ENCODE results near the gene TMEM132C. TPM values are rescaled to one million over a fixed set of nuclear protein-coding genes. Genes with fewer than 3 reads are reported as not detected.

The TMEM132C gene
- total RNA-seq, 3 donors from 2014 or later (not counting 1 experiment from before 2014, with no cell fraction given): 0.08 to 0.41 TPM; not detected in 1

DNA sequence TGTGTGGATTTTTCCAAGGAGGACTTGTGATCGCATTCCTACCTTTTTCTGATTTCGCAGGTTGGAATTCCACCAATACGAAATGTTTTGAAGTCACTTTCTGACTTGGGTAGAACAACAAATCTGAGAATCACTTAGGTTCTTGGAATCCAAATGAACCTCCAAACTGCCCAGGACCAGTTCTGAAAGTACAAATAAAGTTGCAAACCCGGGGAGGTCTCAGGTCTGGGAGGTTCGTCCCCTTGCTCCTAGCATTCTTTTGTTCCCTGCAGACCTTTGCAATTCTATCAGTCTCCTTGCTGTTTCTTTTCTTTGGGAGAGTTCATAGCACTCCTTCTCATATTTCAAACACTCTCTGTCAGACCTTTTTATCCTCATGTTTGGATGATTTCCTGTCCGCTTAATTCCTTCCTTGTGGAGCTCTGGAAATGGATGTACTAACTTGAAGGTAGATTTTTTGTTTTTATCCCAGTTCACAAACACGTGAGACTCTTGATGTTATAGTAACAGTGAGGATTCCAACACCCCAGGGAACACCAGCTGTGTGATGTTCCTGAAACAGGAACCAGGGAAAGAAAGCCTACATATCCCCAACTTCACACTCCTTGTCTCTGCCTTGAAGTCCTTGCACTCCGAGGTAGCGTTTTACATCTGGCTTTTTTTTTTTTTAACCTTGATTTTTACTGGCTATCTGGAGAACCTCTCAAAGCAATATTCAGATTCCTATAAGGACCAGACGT, 70.6 kb downstream of the TMEM132C start:
- no peak for DNase-seq
- H3K27me3 Mint-ChIP-seq (ENCODE audit: low read depth in 2 of 2): peaks cover 18 to 28% of the 10 kb centered on the region in 2 donors
- no peak overlapping the region for H3K27ac ChIP-seq (ENCODE audit: low read length)
- H3K36me3 ChIP-seq (ENCODE audit: control insufficient read depth, insufficient read depth, low read length): no peaks in the 10 kb centered on the region
- no peaks in the 10 kb centered on the region for H3K9me3 Mint-ChIP-seq
- TF ChIP-seq, protein P1, sequence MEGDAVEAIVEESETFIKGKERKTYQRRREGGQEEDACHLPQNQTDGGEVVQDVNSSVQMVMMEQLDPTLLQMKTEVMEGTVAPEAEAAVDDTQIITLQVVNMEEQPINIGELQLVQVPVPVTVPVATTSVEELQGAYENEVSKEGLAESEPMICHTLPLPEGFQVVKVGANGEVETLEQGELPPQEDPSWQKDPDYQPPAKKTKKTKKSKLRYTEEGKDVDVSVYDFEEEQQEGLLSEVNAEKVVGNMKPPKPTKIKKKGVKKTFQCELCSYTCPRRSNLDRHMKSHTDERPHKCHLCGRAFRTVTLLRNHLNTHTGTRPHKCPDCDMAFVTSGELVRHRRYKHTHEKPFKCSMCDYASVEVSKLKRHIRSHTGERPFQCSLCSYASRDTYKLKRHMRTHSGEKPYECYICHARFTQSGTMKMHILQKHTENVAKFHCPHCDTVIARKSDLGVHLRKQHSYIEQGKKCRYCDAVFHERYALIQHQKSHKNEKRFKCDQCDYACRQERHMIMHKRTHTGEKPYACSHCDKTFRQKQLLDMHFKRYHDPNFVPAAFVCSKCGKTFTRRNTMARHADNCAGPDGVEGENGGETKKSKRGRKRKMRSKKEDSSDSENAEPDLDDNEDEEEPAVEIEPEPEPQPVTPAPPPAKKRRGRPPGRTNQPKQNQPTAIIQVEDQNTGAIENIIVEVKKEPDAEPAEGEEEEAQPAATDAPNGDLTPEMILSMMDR (IDR thresholded peaks at IDR 0.05): no peak
- no peak overlapping the region for H3K4me3 ChIP-seq (ENCODE audit: low read length)
- no peaks in the 10 kb centered on the region for H3K4me1 Mint-ChIP-seq
- no peaks in the 10 kb centered on the region for H3K9me3 ChIP-seq (ENCODE audit: control insufficient read depth, insufficient read depth, low read length)
- intact Hi-C loops (cut with micrococcal nuclease): no loop called here
- 29% methylated on average over 8 of the region's 10 CpGs for WGBS (ENCODE audit: insufficient coverage)
- H3K36me3 Mint-ChIP-seq: no peaks in the 10 kb centered on the region
- H3K4me3 Mint-ChIP-seq: no peak overlapping the region
- no peak overlapping the region for H3K27ac Mint-ChIP-seq
- no peak for ATAC-seq
- H3K27me3 ChIP-seq (ENCODE audit: control insufficient read depth, insufficient read depth, low read length): no peaks in the 10 kb centered on the region
- H3K4me1 ChIP-seq (ENCODE audit: control insufficient read depth, insufficient read depth, low read length): no peaks in the 10 kb centered on the region

DNA sequence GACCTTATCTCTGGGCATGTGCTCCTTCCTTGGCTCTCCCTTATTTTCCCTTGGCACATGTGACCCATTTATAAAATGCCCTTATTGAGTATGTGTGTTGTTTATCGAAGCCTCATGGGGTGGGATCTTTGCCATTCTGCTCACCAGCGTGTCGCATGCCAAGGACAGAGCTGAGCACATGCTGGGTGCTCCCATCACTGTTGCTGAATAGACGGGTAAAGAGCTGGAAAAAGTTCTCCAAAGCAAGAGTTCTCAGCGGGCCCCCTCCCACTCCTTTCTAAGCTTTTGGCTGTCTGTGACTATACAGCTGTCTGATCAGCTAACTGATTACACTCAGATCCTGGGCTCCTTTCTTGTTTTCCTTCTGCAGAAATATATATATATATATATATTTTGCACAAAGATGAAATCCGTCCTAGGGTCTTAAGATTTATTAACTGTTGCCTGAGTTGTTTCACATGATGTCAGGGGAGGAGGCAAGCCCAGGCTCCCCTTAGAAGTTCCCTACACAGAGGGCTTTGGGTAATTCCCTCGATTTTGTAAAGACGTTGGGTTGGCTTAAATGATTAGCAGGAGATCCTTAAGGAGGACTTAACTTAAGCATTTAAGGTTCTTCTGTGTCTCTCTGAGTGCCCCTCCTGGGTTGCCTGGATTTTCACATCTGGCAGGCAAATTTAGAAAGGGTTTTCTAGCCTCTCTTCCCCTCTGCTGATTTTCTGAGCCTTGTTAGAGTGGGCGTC, 71.6 kb downstream of the TMEM132C start:
- Mint-ChIP-seq H3K4me1 (no peaks in the 10 kb centered on the region), H3K27me3 (ENCODE audit: low read depth in 2 of 2) (peaks cover 18 to 28% of the 10 kb centered on the region in 2 donors), H3K4me3 (no peak overlapping the region), H3K9me3 (no peaks in the 10 kb centered on the region), H3K36me3 (no peaks in the 10 kb centered on the region), H3K27ac (no peak overlapping the region)
- Histone ChIP-seq H3K36me3 (ENCODE audit: control insufficient read depth, insufficient read depth, low read length) (no peaks in the 10 kb centered on the region), H3K9me3 (ENCODE audit: control insufficient read depth, insufficient read depth, low read length) (no peaks in the 10 kb centered on the region), H3K4me3 (ENCODE audit: low read length) (no peak overlapping the region), H3K4me1 (ENCODE audit: control insufficient read depth, insufficient read depth, low read length) (no peaks in the 10 kb centered on the region), H3K27me3 (ENCODE audit: control insufficient read depth, insufficient read depth, low read length) (no peaks in the 10 kb centered on the region), H3K27ac (ENCODE audit: low read length) (no peak overlapping the region)
- intact Hi-C loops (cut with micrococcal nuclease): no loop called here
- DNase-seq (no peak), ATAC-seq (no peak)
- TF ChIP-seq, protein P1 (IDR thresholded peaks at IDR 0.05): no peak
- 22% methylated on average over 8 of the region's 9 CpGs for WGBS (ENCODE audit: insufficient coverage)

DNA sequence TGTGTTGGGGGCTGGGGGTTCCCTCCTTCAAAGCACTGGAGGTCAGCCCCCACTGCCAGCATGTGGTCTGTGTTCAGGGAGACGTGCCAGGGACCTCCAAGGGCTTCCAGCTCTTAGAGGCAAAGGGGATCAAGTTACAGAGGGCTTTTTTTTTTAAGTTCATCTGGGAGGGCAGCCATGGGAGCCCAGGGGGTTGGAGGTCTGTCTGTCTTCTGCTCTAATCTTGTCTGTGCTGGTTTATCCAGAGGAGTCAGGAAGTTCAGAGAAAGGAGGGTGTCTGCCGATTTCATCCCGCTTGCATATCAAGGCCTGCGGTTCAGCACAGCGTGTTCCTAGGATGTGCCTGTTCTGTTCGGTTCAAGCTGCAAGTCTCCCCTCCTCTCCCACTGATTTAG, 72.2 kb downstream of the TMEM132C start:
- Histone ChIP-seq H3K36me3 (ENCODE audit: control insufficient read depth, insufficient read depth, low read length) (no peaks in the 10 kb centered on the region), H3K9me3 (ENCODE audit: control insufficient read depth, insufficient read depth, low read length) (no peaks in the 10 kb centered on the region), H3K4me3 (ENCODE audit: low read length) (no peak overlapping the region), H3K27ac (ENCODE audit: low read length) (no peak overlapping the region), H3K4me1 (ENCODE audit: control insufficient read depth, insufficient read depth, low read length) (no peaks in the 10 kb centered on the region), H3K27me3 (ENCODE audit: control insufficient read depth, insufficient read depth, low read length) (no peaks in the 10 kb centered on the region)
- Mint-ChIP-seq H3K4me3 (no peak overlapping the region), H3K27ac (no peak overlapping the region), H3K27me3 (ENCODE audit: low read depth in 2 of 2) (peaks cover 18 to 28% of the 10 kb centered on the region in 2 donors), H3K36me3 (no peaks in the 10 kb centered on the region), H3K9me3 (no peaks in the 10 kb centered on the region), H3K4me1 (no peaks in the 10 kb centered on the region)
- intact Hi-C loops (cut with micrococcal nuclease): no loop called here
- TF ChIP-seq, protein P1 (IDR thresholded peaks at IDR 0.05): no peak
- ATAC-seq: no peak
- DNase-seq: no peak
- 0% methylated on average over 1 of the region's 6 CpGs for WGBS (ENCODE audit: insufficient coverage)

Measured in natural killer cell (primary cell).